Measurements from ENCODE around the gene CRPPA.

DNA sequence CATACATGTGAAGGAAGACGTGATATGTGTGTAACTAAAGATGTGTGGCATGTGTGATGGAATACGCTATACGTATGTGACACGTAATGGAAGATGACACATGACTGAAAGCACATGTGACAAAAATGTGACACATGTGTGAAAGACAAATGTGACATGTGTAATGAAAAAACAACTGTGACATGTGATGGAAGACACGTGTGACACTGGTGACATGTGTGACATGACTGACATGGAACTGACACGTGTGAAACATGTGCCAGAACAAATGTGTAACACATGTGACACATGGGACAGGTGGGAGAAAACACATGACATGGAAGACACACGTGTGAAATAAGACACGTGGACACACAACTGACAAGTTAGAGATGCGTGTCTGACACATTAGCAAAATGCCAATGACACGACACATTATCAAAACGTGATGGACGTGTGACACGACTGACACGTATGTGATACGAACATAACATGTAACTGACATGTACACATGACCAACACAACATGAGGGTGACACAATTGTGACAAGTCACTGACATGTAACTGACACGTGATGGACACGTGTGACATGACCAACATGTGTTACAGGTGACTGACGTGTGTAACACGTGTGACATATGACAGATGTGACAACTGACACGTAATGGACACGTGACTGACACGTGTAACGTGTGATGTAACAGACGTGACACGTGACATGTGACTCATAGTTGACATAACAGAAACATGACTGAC, 24.4 kb downstream of the CRPPA start:
- TF ChIP-seq, protein P1, sequence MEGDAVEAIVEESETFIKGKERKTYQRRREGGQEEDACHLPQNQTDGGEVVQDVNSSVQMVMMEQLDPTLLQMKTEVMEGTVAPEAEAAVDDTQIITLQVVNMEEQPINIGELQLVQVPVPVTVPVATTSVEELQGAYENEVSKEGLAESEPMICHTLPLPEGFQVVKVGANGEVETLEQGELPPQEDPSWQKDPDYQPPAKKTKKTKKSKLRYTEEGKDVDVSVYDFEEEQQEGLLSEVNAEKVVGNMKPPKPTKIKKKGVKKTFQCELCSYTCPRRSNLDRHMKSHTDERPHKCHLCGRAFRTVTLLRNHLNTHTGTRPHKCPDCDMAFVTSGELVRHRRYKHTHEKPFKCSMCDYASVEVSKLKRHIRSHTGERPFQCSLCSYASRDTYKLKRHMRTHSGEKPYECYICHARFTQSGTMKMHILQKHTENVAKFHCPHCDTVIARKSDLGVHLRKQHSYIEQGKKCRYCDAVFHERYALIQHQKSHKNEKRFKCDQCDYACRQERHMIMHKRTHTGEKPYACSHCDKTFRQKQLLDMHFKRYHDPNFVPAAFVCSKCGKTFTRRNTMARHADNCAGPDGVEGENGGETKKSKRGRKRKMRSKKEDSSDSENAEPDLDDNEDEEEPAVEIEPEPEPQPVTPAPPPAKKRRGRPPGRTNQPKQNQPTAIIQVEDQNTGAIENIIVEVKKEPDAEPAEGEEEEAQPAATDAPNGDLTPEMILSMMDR (IDR thresholded peaks at IDR 0.05; ENCODE audit: insufficient read depth, low read depth, low read length): no peak
- no peak for TF ChIP-seq EZH2 (IDR thresholded peaks at IDR 0.05; ENCODE audit: insufficient read depth, low read length)
